ENCODE measurements around the gene THSD4. TPM values are rescaled to one million over a fixed set of nuclear protein-coding genes. Genes with fewer than 3 reads are reported as not detected.
A peak's percentile ranks its signal among the peaks of the same experiment; 100 is the strongest.

The THSD4 gene
- total and polyA plus RNA-seq, 8 donors = 15.7 to 43.3 (median 19.1) TPM

GRCh38 chr15:71588746-71589145, 473.5 kb downstream of the THSD4 start:
- Histone ChIP-seq H3K4me3 (no peak overlapping the region), H3K4me1 (no peaks in the 10 kb centered on the region), H3K27ac (no peak overlapping the region), H3K36me3 (no peaks in the 10 kb centered on the region), H3K9me3 (peaks cover 0 to 24% of the 10 kb centered on the region in 2 donors), H3K27me3 (no peaks in the 10 kb centered on the region)
- DNase-seq (no peak), ATAC-seq (peak; percentile 49)
- TF ChIP-seq CTCF (IDR thresholded peaks at IDR 0.05) = no peak
- intact Hi-C loops (cut with DNase I) = no loop called here

GRCh38 chr15:71591057-71591456, 475.8 kb downstream of the THSD4 start:
- H3K9me3 ChIP-seq = peaks cover 0 to 8% of the 10 kb centered on the region in 2 donors
- ATAC-seq (no peak), DNase-seq (no peak)
- intact Hi-C loops (cut with DNase I) = no loop called here
- TF ChIP-seq CTCF (IDR thresholded peaks at IDR 0.05) = no peak
- H3K36me3 ChIP-seq = no peaks in the 10 kb centered on the region
- H3K4me1 ChIP-seq = no peaks in the 10 kb centered on the region
- H3K4me3 ChIP-seq = no peak overlapping the region
- H3K27me3 ChIP-seq = no peaks in the 10 kb centered on the region
- H3K27ac ChIP-seq = no peak overlapping the region

- no peaks in the 10 kb centered on the region for H3K27me3 ChIP-seq
- DNase-seq (no peak), ATAC-seq (no peak)
- H3K4me3 ChIP-seq = no peak overlapping the region
- no peaks in the 10 kb centered on the region for H3K9me3 ChIP-seq
- H3K27ac ChIP-seq = no peak overlapping the region
- intact Hi-C loops (cut with DNase I) = no loop called here
- no peaks in the 10 kb centered on the region for H3K4me1 ChIP-seq
- H3K36me3 ChIP-seq = no peaks in the 10 kb centered on the region
- TF ChIP-seq CTCF (IDR thresholded peaks at IDR 0.05) = no peak
These were observed 476.9 kb downstream of the THSD4 start for GRCh38 chr15:71592203-71592602.

- Histone ChIP-seq H3K4me3 (no peak overlapping the region), H3K4me1 (no peaks in the 10 kb centered on the region), H3K9me3 (no peaks in the 10 kb centered on the region), H3K27me3 (no peaks in the 10 kb centered on the region), H3K36me3 (no peaks in the 10 kb centered on the region), H3K27ac (peak overlapping the region in 1 of 2 donors; percentile 37)
- no peak for ATAC-seq
- no peak for DNase-seq
- TF ChIP-seq CTCF (IDR thresholded peaks at IDR 0.05) = no peak
- intact Hi-C loops (cut with DNase I) = no loop called here
These were observed 480.7 kb downstream of the THSD4 start for GRCh38 chr15:71595846-71596553.

GRCh38 chr15:71596672-71597071, 481.4 kb downstream of the THSD4 start:
- TF ChIP-seq CTCF (IDR thresholded peaks at IDR 0.05) = no peak
- intact Hi-C loops (cut with DNase I) = no loop called here

More at GRCh38 chr15:71596672-71597071, 481.4 kb downstream of the THSD4 start:
- peak overlapping the region in 1 of 2 donors; percentile 37 for H3K27ac ChIP-seq
- peak in 2 of 4 donors; percentile 61 to 70 for DNase-seq
- H3K4me3 ChIP-seq = no peak overlapping the region
- ATAC-seq = peak; percentile 83
- H3K4me1 ChIP-seq = no peaks in the 10 kb centered on the region
- H3K9me3 ChIP-seq = no peaks in the 10 kb centered on the region
- no peaks in the 10 kb centered on the region for H3K36me3 ChIP-seq
- H3K27me3 ChIP-seq = no peaks in the 10 kb centered on the region
